ENCODE data around the gene NELL1. TPM values are rescaled to one million over a fixed set of nuclear protein-coding genes. Genes with fewer than 3 reads are reported as not detected.

Gene NELL1
- total and polyA plus RNA-seq, 2 donors (not counting 3 experiments of a cell fraction or from before 2014, with no cell fraction given), result not detected

DNA sequence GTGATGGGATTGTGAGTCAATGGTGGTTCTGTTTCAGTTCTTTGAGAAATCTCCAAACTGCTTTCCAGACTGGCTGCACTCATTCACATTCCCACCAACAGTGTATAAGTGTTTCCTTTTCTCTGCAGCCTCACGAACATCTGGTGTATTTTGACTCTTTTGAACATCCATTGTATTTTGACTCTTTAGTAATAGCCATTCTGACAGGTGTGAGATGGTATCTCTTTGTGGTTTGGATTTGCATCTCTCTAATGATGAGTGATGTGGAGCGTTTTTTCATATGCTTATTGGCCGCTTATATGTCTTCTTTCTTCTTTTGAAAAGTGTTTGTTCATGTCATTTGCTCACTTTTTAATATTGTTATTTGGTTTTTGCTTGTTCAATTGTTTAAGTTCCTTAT, 19.4 kb downstream of the NELL1 start:
- intact Hi-C loops (cut with micrococcal nuclease) (no loop called here), dilution Hi-C loops (cut with MboI; ENCODE audit: extremely low pct_ligation_motif_present, low sequenced_read_pairs) (no loop called here)
- TF ChIP-seq POLR2A (IDR thresholded peaks at IDR 0.05; ENCODE audit: low read depth, low read length), result no peak
- no peak for TF ChIP-seq POLR2AphosphoS5 (IDR thresholded peaks at IDR 0.05; ENCODE audit: insufficient read depth, low read depth, low read length)
- TF ChIP-seq FOS (IDR thresholded peaks at IDR 0.05; ENCODE audit: borderline replicate concordance, insufficient read depth, low read length), result no peak
- Histone ChIP-seq H3K9me1 (replicated peaks; ENCODE audit: control insufficient read depth, extremely low read depth, insufficient read depth, low read length) (no peaks in the 10 kb centered on the region), H3K9me3 (replicated peaks; ENCODE audit: control insufficient read depth, insufficient read depth, low read length) (no peaks in the 10 kb centered on the region), H4K20me1 (replicated peaks; ENCODE audit: control insufficient read depth, extremely low read depth, insufficient read depth, low read length) (no peaks in the 10 kb centered on the region), H3K9ac (replicated peaks; ENCODE audit: extremely low read depth, insufficient read depth, low read length) (no peak overlapping the region), H3K4me3 (replicated peaks in 1 of 3; ENCODE audit: insufficient read depth in 1 of 3, low read depth in 1 of 3, low read length in 3 of 3) (no peak overlapping the region), H3K27me3 (ENCODE audit: control insufficient read depth in 2 of 2, insufficient read depth in 2 of 2, low read length in 2 of 2) (no peaks in the 10 kb centered on the region), H2AFZ (ENCODE audit: low read depth, low read length) (no peak overlapping the region), H3K27ac (ENCODE audit: insufficient read depth, low read depth, low read length) (no peak overlapping the region), H3K4me1 (ENCODE audit: control insufficient read depth, extremely low read depth, insufficient read depth, low read length) (no peaks in the 10 kb centered on the region), H3K4me2 (ENCODE audit: insufficient read depth, low read length) (no peak overlapping the region), H3K79me2 (ENCODE audit: control insufficient read depth, insufficient read depth, low read length) (no peaks in the 10 kb centered on the region), H3K36me3 (ENCODE audit: control insufficient read depth in 2 of 2, extremely low read depth in 1 of 2, insufficient read depth in 2 of 2, low read length in 2 of 2) (no peaks in the 10 kb centered on the region)
- FAIRE-seq (no peak), DNase-seq (ENCODE audit: low read depth, low spot score) (no peak)
- BruUV-seq (replicated peaks), result no TSS peak
- POLR2A ChIA-PET, result no interaction called here
- CTCF ChIA-PET, result no interaction called here

DNA sequence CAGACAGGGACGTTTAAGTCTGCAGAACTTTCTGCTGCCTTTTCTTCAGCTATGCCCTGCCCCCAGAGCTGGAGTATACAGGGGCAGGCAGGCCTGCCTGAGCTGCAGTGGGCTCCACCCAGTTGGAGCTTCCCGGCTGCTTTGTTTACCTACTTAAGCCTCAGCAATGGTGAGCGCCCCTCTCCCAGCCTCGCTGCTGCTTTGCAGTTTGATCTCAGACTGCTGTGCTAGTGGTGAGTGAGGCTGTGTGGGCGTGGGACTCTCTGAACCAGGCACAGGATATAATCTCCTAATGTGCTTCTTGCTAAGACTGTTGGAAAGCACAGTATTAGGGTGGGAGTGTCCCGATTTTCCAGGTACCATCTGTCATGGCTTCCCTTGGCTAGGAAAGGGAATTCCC, 38.5 kb downstream of the NELL1 start:
- H4K20me1 ChIP-seq (replicated peaks; ENCODE audit: control insufficient read depth, extremely low read depth, insufficient read depth, low read length), result no peaks in the 10 kb centered on the region

More for the DNA sequence above, 38.5 kb downstream of the NELL1 start:
- Histone ChIP-seq H3K4me3 (replicated peaks in 1 of 3; ENCODE audit: insufficient read depth in 1 of 3, low read depth in 1 of 3, low read length in 3 of 3) (no peak overlapping the region), H3K27me3 (ENCODE audit: control insufficient read depth in 2 of 2, insufficient read depth in 2 of 2, low read length in 2 of 2) (no peaks in the 10 kb centered on the region), H3K9me1 (replicated peaks; ENCODE audit: control insufficient read depth, extremely low read depth, insufficient read depth, low read length) (no peaks in the 10 kb centered on the region), H3K9ac (replicated peaks; ENCODE audit: extremely low read depth, insufficient read depth, low read length) (no peak overlapping the region), H3K4me2 (ENCODE audit: insufficient read depth, low read length) (no peak overlapping the region), H3K79me2 (ENCODE audit: control insufficient read depth, insufficient read depth, low read length) (no peaks in the 10 kb centered on the region), H3K4me1 (ENCODE audit: control insufficient read depth, extremely low read depth, insufficient read depth, low read length) (no peaks in the 10 kb centered on the region), H3K27ac (ENCODE audit: insufficient read depth, low read depth, low read length) (no peak overlapping the region), H2AFZ (ENCODE audit: low read depth, low read length) (no peak overlapping the region), H3K36me3 (ENCODE audit: control insufficient read depth in 2 of 2, extremely low read depth in 1 of 2, insufficient read depth in 2 of 2, low read length in 2 of 2) (no peaks in the 10 kb centered on the region), H3K9me3 (replicated peaks; ENCODE audit: control insufficient read depth, insufficient read depth, low read length) (no peaks in the 10 kb centered on the region)
- BruUV-seq (replicated peaks), result no TSS peak
- no peak for TF ChIP-seq JUN (IDR thresholded peaks at IDR 0.05; ENCODE audit: borderline replicate concordance, insufficient read depth, insufficient read length, low read depth)
- TF ChIP-seq, protein P1, sequence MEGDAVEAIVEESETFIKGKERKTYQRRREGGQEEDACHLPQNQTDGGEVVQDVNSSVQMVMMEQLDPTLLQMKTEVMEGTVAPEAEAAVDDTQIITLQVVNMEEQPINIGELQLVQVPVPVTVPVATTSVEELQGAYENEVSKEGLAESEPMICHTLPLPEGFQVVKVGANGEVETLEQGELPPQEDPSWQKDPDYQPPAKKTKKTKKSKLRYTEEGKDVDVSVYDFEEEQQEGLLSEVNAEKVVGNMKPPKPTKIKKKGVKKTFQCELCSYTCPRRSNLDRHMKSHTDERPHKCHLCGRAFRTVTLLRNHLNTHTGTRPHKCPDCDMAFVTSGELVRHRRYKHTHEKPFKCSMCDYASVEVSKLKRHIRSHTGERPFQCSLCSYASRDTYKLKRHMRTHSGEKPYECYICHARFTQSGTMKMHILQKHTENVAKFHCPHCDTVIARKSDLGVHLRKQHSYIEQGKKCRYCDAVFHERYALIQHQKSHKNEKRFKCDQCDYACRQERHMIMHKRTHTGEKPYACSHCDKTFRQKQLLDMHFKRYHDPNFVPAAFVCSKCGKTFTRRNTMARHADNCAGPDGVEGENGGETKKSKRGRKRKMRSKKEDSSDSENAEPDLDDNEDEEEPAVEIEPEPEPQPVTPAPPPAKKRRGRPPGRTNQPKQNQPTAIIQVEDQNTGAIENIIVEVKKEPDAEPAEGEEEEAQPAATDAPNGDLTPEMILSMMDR (IDR thresholded peaks at IDR 0.05; ENCODE audit: extremely low read depth in 1 of 2, insufficient read depth in 1 of 2, low read depth in 1 of 2, low read length in 2 of 2), result no peak
- TF ChIP-seq EZH2 (IDR thresholded peaks at IDR 0.05; ENCODE audit: borderline replicate concordance, low read depth, low read length, severe bottlenecking), result no peak
- no peak for TF ChIP-seq GATA2 (IDR thresholded peaks at IDR 0.05; ENCODE audit: insufficient read depth, insufficient read length, low read depth, low read length)
- TF ChIP-seq POLR2A (IDR thresholded peaks at IDR 0.05; ENCODE audit: low read depth, low read length), result no peak
- TF ChIP-seq MYC (IDR thresholded peaks at IDR 0.05; ENCODE audit: low read depth, low read length), result no peak
- no peak for TF ChIP-seq FOS (IDR thresholded peaks at IDR 0.05; ENCODE audit: borderline replicate concordance, insufficient read depth, low read length)
- no peak for TF ChIP-seq POLR2AphosphoS5 (IDR thresholded peaks at IDR 0.05; ENCODE audit: insufficient read depth, low read depth, low read length)
- DNase-seq (ENCODE audit: low read depth, low spot score) (no peak), FAIRE-seq (no peak)
- dilution Hi-C loops (cut with MboI; ENCODE audit: extremely low pct_ligation_motif_present, low sequenced_read_pairs), result no loop called here
- CTCF ChIA-PET, result no interaction called here
- intact Hi-C loops (cut with micrococcal nuclease), result no loop called here
- POLR2A ChIA-PET, result no interaction called here

All from endothelial cell of umbilical vein (primary cell).